Activated CD4-positive, alpha-beta T cell treated with anti-CD3 and anti-CD28 coated beads, Interleukin-2, amount 50 U/mL, for 1 hour (primary cell): ENCODE data around the gene ITIH5.

Experiments
- DNase-seq: peaks from one replicate; pipeline ENCODE4 v3.0.0-alpha.2; 2020

ITIH5 gene

GRCh38 chr10:7512487-7512886 lies 154.3 kb downstream of the ITIH5 start:
- no peak for DNase-seq

DNA sequence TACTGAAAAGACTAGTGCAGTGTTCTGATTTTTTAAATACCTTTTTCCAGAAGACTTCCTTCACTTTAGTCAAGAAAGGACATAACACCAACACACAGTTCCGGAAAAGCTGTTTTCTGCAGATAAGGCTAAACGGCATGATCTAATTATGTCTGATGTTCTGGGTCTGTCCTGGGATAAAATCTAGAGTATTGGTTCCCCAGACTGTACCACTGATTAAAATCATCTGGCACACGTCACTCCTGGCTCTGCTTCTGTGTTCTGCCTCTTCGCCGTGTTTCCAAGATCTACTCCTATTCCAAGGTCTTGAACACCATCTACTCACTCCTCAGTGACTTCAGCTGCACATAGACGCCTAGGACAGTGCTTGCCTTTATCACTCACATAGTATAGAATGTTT lies 155.2 kb downstream of the ITIH5 start:
- no peak for DNase-seq
